Lung (tissue), 12 donors: ENCODE measurements around the gene KCNG2. TPM values are rescaled to one million over a fixed set of nuclear protein-coding genes. Genes with fewer than 3 reads are reported as not detected.

ENCODE experiments used
- ATAC-seq: fragments of 200-7000 bp; cut with Tn5 transposase; one replicate; pipeline ENCODE4 v1.9.1; 2020; ENCODE audit warnings: moderate number of reproducible peaks; ENCODE audit not compliant: insufficient read depth, low FRiP score
- DNase-seq, 3 donors: peaks; one replicate each; pipeline ENCODE4 v3.0.0-alpha.2; 2013 to 2017
- H3K27ac ChIP-seq, 2 donors: one replicate each; pipeline ENCODE4 v1.5.1; 2013; ENCODE audit warnings: mild to moderate bottlenecking in 2 of 2, moderate library complexity in 2 of 2, control low read depth in 1 of 2, inconsistent platforms in 1 of 2, low read depth in 1 of 2, low read length in 1 of 2
- H3K27me3 ChIP-seq, 3 donors: one replicate each; pipeline ENCODE4 v1.5.1; 2013; ENCODE audit warnings: low read length in 2 of 3; ENCODE audit not compliant: control insufficient read depth in 3 of 3, insufficient read depth in 3 of 3
- H3K36me3 ChIP-seq, 4 donors: one replicate each; pipeline ENCODE4 v1.5.1; 2013; ENCODE audit warnings: low read length in 4 of 4, mild to moderate bottlenecking in 1 of 4, moderate library complexity in 1 of 4; ENCODE audit not compliant: control insufficient read depth in 4 of 4, insufficient read depth in 4 of 4
- H3K4me1 ChIP-seq, 5 donors: one replicate each; pipeline ENCODE4 v1.5.1; 2013; ENCODE audit warnings: low read length in 5 of 5, mild to moderate bottlenecking in 2 of 5, moderate library complexity in 1 of 5; ENCODE audit not compliant: control insufficient read depth in 5 of 5, insufficient read depth in 5 of 5
- H3K4me3 ChIP-seq: one replicate; pipeline ENCODE4 v1.5.1; 2013; ENCODE audit warnings: mild to moderate bottlenecking, control low read depth, moderate library complexity
- H3K9ac ChIP-seq, 2 donors: one replicate each; pipeline ENCODE4 v1.5.1; 2013; ENCODE audit warnings: low read length in 2 of 2, control low read depth in 1 of 2; ENCODE audit not compliant: insufficient read depth in 1 of 2
- H3K9me3 ChIP-seq, 4 donors: one replicate each; pipeline ENCODE4 v1.5.1; 2013; ENCODE audit warnings: low read length in 3 of 4, mild to moderate bottlenecking in 1 of 4, moderate library complexity in 1 of 4; ENCODE audit not compliant: control insufficient read depth in 4 of 4, insufficient read depth in 3 of 4
- WGBS, 2 donors: extraction: QIAGEN DNeasy Blood & Tissue Kit; methylation state at CpG; one replicate each; pipeline ENCODE4 v1.1.7; 2013; 5-methylcytosine and 5-hydroxymethylcytosine counted together
- polyA plus RNA-seq, 2 donors: library from polyadenylated mRNA; stranded (reverse); fragments of 200-250 nt; gene quantifications; one replicate each; pipeline ENCODE4 v1.2.1, GENCODE V29; 2013
- total RNA-seq, 2 donors: library from RNA; depleted of rRNA in 1 of 2; stranded (reverse); fragments of >200 nt in 1 of 2; gene quantifications; one replicate each; pipeline ENCODE4 v1.2.1, GENCODE V29; 2014 to 2021
- TF ChIP-seq, protein P1 (sequence below): IDR thresholded peaks from 2 replicates; pipeline ENCODE4 v1.5.1; 2012; ENCODE audit warnings: mild to moderate bottlenecking; ENCODE audit errors: control extremely low read depth, extremely low read depth
- donor health status: control.
- donor health status: control.
- donor health status: Bipolar disorder and iron deficiency.
- donor health status: healthy.
- donor health status: DM: yes; HTN: yes; CAD: no.

The KCNG2 gene
- total and polyA plus RNA-seq, 4 donors: 0.16 to 1.8 (median 1.2) TPM

DNA sequence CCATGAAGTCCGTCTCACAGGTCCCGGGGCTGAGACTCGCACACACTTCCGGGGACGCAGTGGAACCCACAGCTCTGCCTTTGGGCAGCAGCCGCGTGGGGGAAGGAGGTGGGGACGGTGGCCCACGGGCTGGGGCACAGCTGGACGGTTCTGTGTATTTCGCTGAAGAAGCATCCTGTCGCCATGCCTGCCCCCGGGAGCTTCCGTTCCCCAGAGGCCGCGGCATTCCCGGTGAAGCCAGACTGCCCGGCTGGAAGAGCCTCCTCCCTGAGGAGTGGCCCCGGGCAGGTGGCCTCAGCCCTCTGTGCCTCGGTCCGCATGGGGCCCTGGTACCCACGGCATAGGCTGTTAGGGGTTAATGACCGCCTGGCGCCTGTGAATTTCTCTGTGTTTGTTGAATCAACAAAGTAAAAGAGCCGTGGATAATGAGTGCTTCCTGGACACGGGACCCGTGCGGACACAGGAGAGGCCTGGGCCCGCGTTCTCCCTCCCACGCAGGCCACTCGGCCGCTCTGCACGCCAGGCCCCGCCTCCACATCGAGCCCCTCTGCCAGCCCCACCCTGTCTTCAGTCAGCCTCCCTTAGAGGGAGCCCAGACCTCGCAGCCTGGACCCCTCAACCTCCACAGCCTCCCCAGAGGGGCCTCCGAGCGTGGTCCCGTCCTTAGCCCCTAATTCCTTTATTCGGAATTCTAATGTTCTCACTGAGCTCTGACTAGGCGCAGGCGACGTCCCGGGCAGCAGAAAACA lies 51.0 kb downstream of the KCNG2 start:
- Histone ChIP-seq H3K36me3 (no peaks in the 10 kb centered on the region), H3K27me3 (peaks cover 0 to 5% (median 0%) of the 10 kb centered on the region in 3 donors), H3K27ac (no peak overlapping the region), H3K4me1 (no peaks in the 10 kb centered on the region), H3K9ac (no peak overlapping the region), H3K9me3 (peaks cover 0 to 5% (median 0%) of the 10 kb centered on the region in 4 donors), H3K4me3 (no peak overlapping the region)
- ATAC-seq (no peak), DNase-seq (no peak)
- TF ChIP-seq, protein P1, sequence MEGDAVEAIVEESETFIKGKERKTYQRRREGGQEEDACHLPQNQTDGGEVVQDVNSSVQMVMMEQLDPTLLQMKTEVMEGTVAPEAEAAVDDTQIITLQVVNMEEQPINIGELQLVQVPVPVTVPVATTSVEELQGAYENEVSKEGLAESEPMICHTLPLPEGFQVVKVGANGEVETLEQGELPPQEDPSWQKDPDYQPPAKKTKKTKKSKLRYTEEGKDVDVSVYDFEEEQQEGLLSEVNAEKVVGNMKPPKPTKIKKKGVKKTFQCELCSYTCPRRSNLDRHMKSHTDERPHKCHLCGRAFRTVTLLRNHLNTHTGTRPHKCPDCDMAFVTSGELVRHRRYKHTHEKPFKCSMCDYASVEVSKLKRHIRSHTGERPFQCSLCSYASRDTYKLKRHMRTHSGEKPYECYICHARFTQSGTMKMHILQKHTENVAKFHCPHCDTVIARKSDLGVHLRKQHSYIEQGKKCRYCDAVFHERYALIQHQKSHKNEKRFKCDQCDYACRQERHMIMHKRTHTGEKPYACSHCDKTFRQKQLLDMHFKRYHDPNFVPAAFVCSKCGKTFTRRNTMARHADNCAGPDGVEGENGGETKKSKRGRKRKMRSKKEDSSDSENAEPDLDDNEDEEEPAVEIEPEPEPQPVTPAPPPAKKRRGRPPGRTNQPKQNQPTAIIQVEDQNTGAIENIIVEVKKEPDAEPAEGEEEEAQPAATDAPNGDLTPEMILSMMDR: no peak
- WGBS, 2 donors: 79 to 86% methylated on average over 44 to 45 of the region's 45 CpGs

DNA sequence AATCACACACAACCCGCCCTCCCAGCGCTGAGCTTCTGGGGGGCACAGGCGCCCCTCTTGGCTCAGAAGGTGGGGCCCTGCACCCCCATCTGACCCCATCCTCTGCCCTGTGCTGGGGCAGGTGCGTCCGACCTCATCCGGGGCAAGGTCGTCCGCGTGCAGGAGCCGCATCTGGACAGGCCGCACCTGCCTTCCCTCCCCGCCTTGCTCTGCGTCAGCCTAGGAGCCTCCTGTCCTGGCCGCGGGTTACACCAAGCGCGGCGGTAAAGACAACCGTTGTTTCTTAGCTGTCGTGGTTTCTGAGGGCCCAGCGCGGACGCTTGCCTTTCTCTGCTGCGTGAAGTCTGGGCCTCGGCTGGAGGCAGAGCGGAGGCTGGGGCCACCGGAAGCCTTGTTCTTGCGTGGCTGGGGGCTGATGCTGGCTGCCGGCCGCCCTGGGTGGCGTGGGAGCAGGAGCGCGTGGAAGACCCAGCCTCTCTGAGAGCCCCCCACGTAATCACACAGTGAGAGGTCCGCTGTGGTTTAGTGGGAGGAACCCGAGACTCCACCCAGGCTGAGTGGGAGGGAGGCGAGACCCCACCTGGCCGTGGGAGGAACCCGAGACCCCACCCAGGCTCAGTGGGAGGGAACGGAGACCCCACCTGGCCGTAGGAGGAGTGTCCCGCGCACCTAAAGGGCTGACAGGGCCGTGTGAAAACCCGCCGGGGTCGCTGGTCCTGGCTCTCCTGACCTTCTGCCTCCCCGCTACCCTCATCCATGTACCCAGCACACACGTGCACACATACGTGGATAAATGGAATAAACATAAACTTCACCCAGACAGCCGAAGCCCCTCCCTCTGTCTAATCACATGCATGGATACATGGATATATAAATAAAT lies 51.8 kb downstream of the KCNG2 start:
- 93 to 94% methylated on average over 51 of the region's 51 CpGs for WGBS, 2 donors
- ATAC-seq (no peak), DNase-seq (no peak)
- H3K4me1 ChIP-seq: no peaks in the 10 kb centered on the region
- TF ChIP-seq, protein P1: no peak
- H3K9ac ChIP-seq: no peak overlapping the region
- peaks cover 0 to 5% (median 0%) of the 10 kb centered on the region in 4 donors for H3K9me3 ChIP-seq
- no peaks in the 10 kb centered on the region for H3K36me3 ChIP-seq
- H3K4me3 ChIP-seq: no peak overlapping the region
- H3K27me3 ChIP-seq: peaks cover 0 to 5% (median 0%) of the 10 kb centered on the region in 3 donors
- no peak overlapping the region for H3K27ac ChIP-seq

DNA sequence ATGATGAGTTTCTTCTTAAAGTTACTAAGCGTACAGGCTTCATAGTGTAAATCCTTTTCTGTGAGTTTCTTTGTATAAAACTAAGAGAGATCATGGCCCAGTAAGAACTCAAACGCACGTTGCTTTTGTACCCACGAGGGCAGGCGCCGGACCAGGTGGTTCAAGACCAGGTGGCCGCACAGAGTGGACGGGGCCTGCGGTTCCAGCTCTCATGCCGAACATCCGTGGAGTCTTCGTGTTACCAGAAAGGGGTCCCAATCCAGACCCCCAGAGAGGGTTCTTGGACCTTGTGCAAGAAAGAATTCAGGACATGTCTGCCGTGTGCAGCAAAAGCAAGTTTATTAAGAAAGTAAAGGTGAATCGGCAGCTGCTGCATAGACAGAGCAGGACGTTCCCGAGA lies 53.0 kb downstream of the KCNG2 start:
- Histone ChIP-seq H3K27me3 (peaks cover 0 to 5% (median 0%) of the 10 kb centered on the region in 3 donors), H3K4me1 (peaks cover 0 to 4% (median 0%) of the 10 kb centered on the region in 5 donors), H3K4me3 (no peak overlapping the region), H3K9me3 (peaks cover 0 to 3% (median 0%) of the 10 kb centered on the region in 4 donors), H3K27ac (no peak overlapping the region), H3K36me3 (no peaks in the 10 kb centered on the region), H3K9ac (no peak overlapping the region)
- DNase-seq (no peak), ATAC-seq (no peak)
- TF ChIP-seq, protein P1: no peak
- WGBS, 2 donors: 92 to 95% methylated on average over 16 of the region's 16 CpGs
